ENCODE results near the gene APLP1.
"Not testable (repeated sequence)": the region's sequence is repeated elsewhere in the genome, so short reads cannot be mapped to it uniquely, and the experiment has no call there.

APLP1 gene

GRCh38 chr19:35869327-35870123 lies 1.2 kb downstream of the APLP1 start:
- peaks cover 2% of the 10 kb centered on the region; the same call in 1 of the 2 replicates for H3K4me1 ChIP-seq (ENCODE audit: control insufficient read depth, insufficient read depth, low read length)
- H3K36me3 ChIP-seq (ENCODE audit: control insufficient read depth, insufficient read depth, low read length), result no peaks in the 10 kb centered on the region
- peaks cover 29% of the 10 kb centered on the region for H3K27me3 ChIP-seq (ENCODE audit: control insufficient read depth, insufficient read depth, low read length)
- H3K4me3 ChIP-seq (ENCODE audit: low read depth, low read length), result peak overlapping the region; percentile 62
- H3K27ac ChIP-seq (ENCODE audit: low read depth, low read length), result peak overlapping the region; percentile 68
- H3K9ac ChIP-seq (ENCODE audit: low read depth, low read length), result no peak overlapping the region
- no peaks in the 10 kb centered on the region for H3K9me3 ChIP-seq (ENCODE audit: control insufficient read depth, insufficient read depth, low read length)

DNA sequence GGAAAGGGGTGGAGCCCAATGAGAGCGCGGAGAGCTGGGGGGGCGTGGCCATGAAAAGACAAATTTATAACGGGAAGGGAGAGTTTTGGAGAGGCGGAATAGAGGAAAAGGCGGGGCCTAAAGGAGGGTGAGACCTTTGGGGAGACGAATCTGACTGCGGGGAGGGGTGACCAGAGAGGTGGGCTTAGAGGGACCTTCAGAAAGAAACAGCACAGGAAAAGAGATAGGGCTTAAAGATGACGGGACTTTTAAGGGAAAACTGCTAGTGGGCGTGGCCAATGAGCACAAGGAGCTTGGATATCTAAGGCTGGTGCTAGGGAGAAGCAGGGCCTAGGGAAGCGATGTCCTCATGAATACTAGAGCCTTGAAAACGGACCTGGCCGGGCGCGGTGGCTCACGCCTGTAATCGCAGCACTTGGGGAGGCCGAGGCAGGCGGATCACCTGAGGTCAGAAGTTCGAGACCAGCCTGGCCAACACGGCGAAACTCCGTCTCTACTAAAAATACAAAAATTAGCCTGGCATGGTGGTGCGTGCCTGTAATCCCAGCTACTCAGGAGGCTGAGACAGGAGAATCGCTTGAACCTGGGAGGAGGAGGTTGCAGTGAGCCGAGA lies 1.9 kb downstream of the APLP1 start:
- H3K27me3 ChIP-seq (ENCODE audit: control insufficient read depth, insufficient read depth, low read length), result peaks cover 29% of the 10 kb centered on the region
- H3K4me3 ChIP-seq (ENCODE audit: low read depth, low read length), result peak overlapping the region; percentile 62
- H3K4me1 ChIP-seq (ENCODE audit: control insufficient read depth, insufficient read depth, low read length); H3K9ac ChIP-seq (ENCODE audit: low read depth, low read length); H3K9me3 ChIP-seq (ENCODE audit: control insufficient read depth, insufficient read depth, low read length); H3K27ac ChIP-seq (ENCODE audit: low read depth, low read length); H3K36me3 ChIP-seq (ENCODE audit: control insufficient read depth, insufficient read depth, low read length): not testable (repeated sequence)

DNA sequence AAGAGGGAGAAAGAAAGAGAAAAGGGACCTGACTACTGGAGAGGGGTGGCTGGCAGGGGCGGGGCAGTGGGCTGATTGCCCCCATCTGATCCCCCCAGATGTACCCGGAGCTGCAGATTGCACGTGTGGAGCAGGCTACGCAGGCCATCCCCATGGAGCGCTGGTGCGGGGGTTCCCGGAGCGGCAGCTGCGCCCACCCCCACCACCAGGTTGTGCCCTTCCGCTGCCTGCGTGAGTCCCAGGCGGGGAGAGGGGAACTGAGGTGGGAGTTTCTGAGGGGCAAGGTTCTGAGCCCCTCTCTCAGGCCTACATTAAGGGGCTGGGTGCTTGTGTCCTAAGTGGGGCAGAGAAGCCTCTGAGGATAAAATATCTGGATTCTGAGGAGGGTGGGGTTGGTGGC lies 2.4 kb downstream of the APLP1 start:
- no peak overlapping the region for H3K9ac ChIP-seq (ENCODE audit: low read depth, low read length)
- no peak overlapping the region for H3K27ac ChIP-seq (ENCODE audit: low read depth, low read length)
- H3K4me1 ChIP-seq (ENCODE audit: control insufficient read depth, insufficient read depth, low read length), result peaks cover 2% of the 10 kb centered on the region; the same call in 1 of the 2 replicates
- H3K27me3 ChIP-seq (ENCODE audit: control insufficient read depth, insufficient read depth, low read length), result peaks cover 25% of the 10 kb centered on the region
- no peaks in the 10 kb centered on the region for H3K36me3 ChIP-seq (ENCODE audit: control insufficient read depth, insufficient read depth, low read length)
- H3K4me3 ChIP-seq (ENCODE audit: low read depth, low read length), result no peak overlapping the region
- no peaks in the 10 kb centered on the region for H3K9me3 ChIP-seq (ENCODE audit: control insufficient read depth, insufficient read depth, low read length)

GRCh38 chr19:35871611-35872010 lies 3.2 kb downstream of the APLP1 start:
- no peak overlapping the region for H3K4me3 ChIP-seq (ENCODE audit: low read depth, low read length)
- peaks cover 19% of the 10 kb centered on the region for H3K27me3 ChIP-seq (ENCODE audit: control insufficient read depth, insufficient read depth, low read length)
- H3K4me1 ChIP-seq (ENCODE audit: control insufficient read depth, insufficient read depth, low read length), result peaks cover 2% of the 10 kb centered on the region; the same call in 1 of the 2 replicates
- no peaks in the 10 kb centered on the region for H3K9me3 ChIP-seq (ENCODE audit: control insufficient read depth, insufficient read depth, low read length)
- H3K36me3 ChIP-seq (ENCODE audit: control insufficient read depth, insufficient read depth, low read length), result no peaks in the 10 kb centered on the region
- H3K27ac ChIP-seq (ENCODE audit: low read depth, low read length), result no peak overlapping the region
- no peak overlapping the region for H3K9ac ChIP-seq (ENCODE audit: low read depth, low read length)

GRCh38 chr19:35872180-35872579 lies 3.8 kb downstream of the APLP1 start:
- Histone ChIP-seq H3K9me3 (ENCODE audit: control insufficient read depth, insufficient read depth, low read length) (no peaks in the 10 kb centered on the region), H3K9ac (ENCODE audit: low read depth, low read length) (no peak overlapping the region), H3K27me3 (ENCODE audit: control insufficient read depth, insufficient read depth, low read length) (peaks cover 13% of the 10 kb centered on the region), H3K27ac (ENCODE audit: low read depth, low read length) (no peak overlapping the region), H3K4me1 (ENCODE audit: control insufficient read depth, insufficient read depth, low read length) (peaks cover 2% of the 10 kb centered on the region; the same call in 1 of the 2 replicates), H3K36me3 (ENCODE audit: control insufficient read depth, insufficient read depth, low read length) (no peaks in the 10 kb centered on the region), H3K4me3 (ENCODE audit: low read depth, low read length) (no peak overlapping the region)

DNA sequence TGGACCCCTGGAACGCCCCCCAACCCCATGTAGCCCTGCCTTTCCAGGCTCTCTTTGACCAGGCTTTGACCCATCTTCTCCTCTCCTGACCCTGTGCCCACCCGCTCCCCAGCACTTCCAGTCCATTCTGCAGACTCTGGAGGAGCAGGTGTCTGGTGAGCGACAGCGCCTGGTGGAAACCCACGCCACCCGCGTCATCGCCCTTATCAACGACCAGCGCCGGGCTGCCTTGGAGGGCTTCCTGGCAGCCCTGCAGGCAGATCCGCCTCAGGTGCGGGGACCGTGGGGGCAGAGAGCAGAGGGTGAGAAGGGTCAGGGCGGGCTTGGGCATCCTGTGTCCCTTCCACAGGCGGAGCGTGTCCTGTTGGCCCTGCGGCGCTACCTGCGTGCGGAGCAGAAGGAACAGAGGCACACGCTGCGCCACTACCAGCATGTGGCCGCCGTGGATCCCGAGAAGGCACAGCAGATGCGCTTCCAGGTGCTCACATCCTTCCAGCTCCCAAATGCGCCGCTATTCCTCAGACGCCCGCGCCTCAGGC lies 6.1 kb downstream of the APLP1 start:
- no peaks in the 10 kb centered on the region for H3K9me3 ChIP-seq (ENCODE audit: control insufficient read depth, insufficient read depth, low read length)
- H3K36me3 ChIP-seq (ENCODE audit: control insufficient read depth, insufficient read depth, low read length), result no peaks in the 10 kb centered on the region
- no peaks in the 10 kb centered on the region for H3K27me3 ChIP-seq (ENCODE audit: control insufficient read depth, insufficient read depth, low read length)
- H3K4me1 ChIP-seq (ENCODE audit: control insufficient read depth, insufficient read depth, low read length), result peaks cover 5% of the 10 kb centered on the region; the same call in 1 of the 2 replicates
- no peak overlapping the region for H3K9ac ChIP-seq (ENCODE audit: low read depth, low read length)
- H3K27ac ChIP-seq (ENCODE audit: low read depth, low read length), result no peak overlapping the region
- no peak overlapping the region for H3K4me3 ChIP-seq (ENCODE audit: low read depth, low read length)

DNA sequence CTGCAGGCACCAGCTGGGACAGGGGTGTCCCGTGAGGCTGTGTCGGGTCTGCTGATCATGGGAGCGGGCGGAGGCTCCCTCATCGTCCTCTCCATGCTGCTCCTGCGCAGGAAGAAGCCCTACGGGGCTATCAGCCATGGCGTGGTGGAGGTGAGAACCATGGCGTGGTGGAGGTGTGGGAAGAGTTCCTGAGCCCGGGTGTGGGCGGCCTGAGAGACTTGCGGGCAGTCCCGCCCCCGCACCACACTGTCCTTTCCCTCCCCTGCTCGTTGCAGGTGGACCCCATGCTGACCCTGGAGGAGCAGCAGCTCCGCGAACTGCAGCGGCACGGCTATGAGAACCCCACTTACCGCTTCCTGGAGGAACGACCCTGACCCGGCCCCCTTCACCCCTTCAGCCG lies 10.7 kb downstream of the APLP1 start:
- H3K4me1 ChIP-seq (ENCODE audit: control insufficient read depth, insufficient read depth, low read length), result peaks cover 7% of the 10 kb centered on the region; the same call in 1 of the 2 replicates
- H3K9ac ChIP-seq (ENCODE audit: low read depth, low read length), result no peak overlapping the region
- H3K27me3 ChIP-seq (ENCODE audit: control insufficient read depth, insufficient read depth, low read length), result no peaks in the 10 kb centered on the region
- no peaks in the 10 kb centered on the region for H3K36me3 ChIP-seq (ENCODE audit: control insufficient read depth, insufficient read depth, low read length)
- no peak overlapping the region for H3K27ac ChIP-seq (ENCODE audit: low read depth, low read length)
- no peaks in the 10 kb centered on the region for H3K9me3 ChIP-seq (ENCODE audit: control insufficient read depth, insufficient read depth, low read length)
- no peak overlapping the region for H3K4me3 ChIP-seq (ENCODE audit: low read depth, low read length)

DNA sequence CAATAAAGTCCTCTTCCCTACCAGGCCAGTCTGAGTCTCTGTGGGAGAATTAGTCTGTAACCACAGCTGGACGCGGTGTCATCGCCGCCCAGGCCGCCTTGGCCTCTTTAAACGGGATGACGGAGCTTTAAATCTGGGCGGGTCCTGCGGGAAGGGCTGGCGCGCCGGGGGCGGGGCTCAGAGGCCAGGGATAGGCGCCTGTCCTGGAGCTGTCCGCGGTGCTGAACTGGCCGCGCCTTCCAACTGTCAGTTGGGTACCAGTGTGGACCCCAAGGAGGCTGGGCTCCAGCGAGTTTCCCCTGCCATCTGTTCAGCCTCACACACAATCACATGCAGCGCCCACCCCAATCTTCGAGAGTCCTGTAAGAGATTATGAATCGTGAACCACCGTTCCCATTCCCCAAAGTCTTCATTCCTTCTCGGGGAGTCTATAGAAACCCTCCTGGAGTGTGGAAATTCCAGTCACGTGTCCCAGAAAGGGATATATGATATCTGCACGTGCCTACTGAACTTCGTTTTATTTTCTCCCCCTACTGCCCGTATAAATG lies 11.5 kb downstream of the APLP1 start:
- no peak overlapping the region for H3K9ac ChIP-seq (ENCODE audit: low read depth, low read length)
- peaks cover 7% of the 10 kb centered on the region; the same call in 1 of the 2 replicates for H3K4me1 ChIP-seq (ENCODE audit: control insufficient read depth, insufficient read depth, low read length)
- no peaks in the 10 kb centered on the region for H3K9me3 ChIP-seq (ENCODE audit: control insufficient read depth, insufficient read depth, low read length)
- H3K27me3 ChIP-seq (ENCODE audit: control insufficient read depth, insufficient read depth, low read length), result no peaks in the 10 kb centered on the region
- no peaks in the 10 kb centered on the region for H3K36me3 ChIP-seq (ENCODE audit: control insufficient read depth, insufficient read depth, low read length)
- H3K4me3 ChIP-seq (ENCODE audit: low read depth, low read length), result 0 out of 2 replicates have a peak overlapping the region, but pooled peaks have one; percentile 2
- no peak overlapping the region for H3K27ac ChIP-seq (ENCODE audit: low read depth, low read length)

- Histone ChIP-seq H3K36me3 (ENCODE audit: control insufficient read depth, insufficient read depth, low read length) (peaks cover 5% of the 10 kb centered on the region; the same call in 1 of the 2 replicates), H3K4me1 (ENCODE audit: control insufficient read depth, insufficient read depth, low read length) (peaks cover 7% of the 10 kb centered on the region; the same call in 1 of the 2 replicates), H3K27me3 (ENCODE audit: control insufficient read depth, insufficient read depth, low read length) (no peaks in the 10 kb centered on the region), H3K9me3 (ENCODE audit: control insufficient read depth, insufficient read depth, low read length) (no peaks in the 10 kb centered on the region), H3K27ac (ENCODE audit: low read depth, low read length) (no peak overlapping the region), H3K4me3 (ENCODE audit: low read depth, low read length) (no peak overlapping the region), H3K9ac (ENCODE audit: low read depth, low read length) (no peak overlapping the region)
Measured at GRCh38 chr19:35882114-35882832, 13.9 kb downstream of the APLP1 start.

DNA sequence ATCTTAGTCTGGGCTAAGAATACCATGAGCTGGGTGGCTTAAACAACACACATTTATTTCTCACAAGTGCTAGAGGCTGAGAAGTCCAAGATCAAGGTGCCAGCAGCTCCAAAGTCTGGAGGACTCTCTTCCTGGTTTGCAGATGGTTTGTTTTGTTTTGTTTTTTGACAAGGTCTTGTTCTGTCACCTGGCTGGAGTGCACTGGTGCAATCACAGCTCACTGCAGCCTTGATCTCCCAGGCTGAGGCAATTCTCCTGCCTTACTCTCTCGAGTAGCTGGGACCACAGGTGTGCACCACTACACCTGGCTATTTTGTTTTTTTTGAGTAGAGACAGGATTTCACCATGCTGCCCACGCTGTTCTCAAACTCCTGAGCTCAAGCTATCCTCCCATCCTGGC lies 15.5 kb downstream of the APLP1 start:
- Histone ChIP-seq H3K36me3 (ENCODE audit: control insufficient read depth, insufficient read depth, low read length) (peaks cover 18% of the 10 kb centered on the region), H3K27me3 (ENCODE audit: control insufficient read depth, insufficient read depth, low read length) (no peaks in the 10 kb centered on the region), H3K9ac (ENCODE audit: low read depth, low read length) (no peak overlapping the region), H3K9me3 (ENCODE audit: control insufficient read depth, insufficient read depth, low read length) (no peaks in the 10 kb centered on the region), H3K27ac (ENCODE audit: low read depth, low read length) (no peak overlapping the region), H3K4me1 (ENCODE audit: control insufficient read depth, insufficient read depth, low read length) (peaks cover 7% of the 10 kb centered on the region; the same call in 1 of the 2 replicates), H3K4me3 (ENCODE audit: low read depth, low read length) (no peak overlapping the region)
